ENCODE data around the gene SESTD1.

The SESTD1 gene

GRCh38 chr2:179195141-179195540, 69.5 kb downstream of the SESTD1 start:
- TF ChIP-seq, protein P1, sequence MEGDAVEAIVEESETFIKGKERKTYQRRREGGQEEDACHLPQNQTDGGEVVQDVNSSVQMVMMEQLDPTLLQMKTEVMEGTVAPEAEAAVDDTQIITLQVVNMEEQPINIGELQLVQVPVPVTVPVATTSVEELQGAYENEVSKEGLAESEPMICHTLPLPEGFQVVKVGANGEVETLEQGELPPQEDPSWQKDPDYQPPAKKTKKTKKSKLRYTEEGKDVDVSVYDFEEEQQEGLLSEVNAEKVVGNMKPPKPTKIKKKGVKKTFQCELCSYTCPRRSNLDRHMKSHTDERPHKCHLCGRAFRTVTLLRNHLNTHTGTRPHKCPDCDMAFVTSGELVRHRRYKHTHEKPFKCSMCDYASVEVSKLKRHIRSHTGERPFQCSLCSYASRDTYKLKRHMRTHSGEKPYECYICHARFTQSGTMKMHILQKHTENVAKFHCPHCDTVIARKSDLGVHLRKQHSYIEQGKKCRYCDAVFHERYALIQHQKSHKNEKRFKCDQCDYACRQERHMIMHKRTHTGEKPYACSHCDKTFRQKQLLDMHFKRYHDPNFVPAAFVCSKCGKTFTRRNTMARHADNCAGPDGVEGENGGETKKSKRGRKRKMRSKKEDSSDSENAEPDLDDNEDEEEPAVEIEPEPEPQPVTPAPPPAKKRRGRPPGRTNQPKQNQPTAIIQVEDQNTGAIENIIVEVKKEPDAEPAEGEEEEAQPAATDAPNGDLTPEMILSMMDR (IDR thresholded peaks at IDR 0.05; ENCODE audit: low read depth, low read length): no peak
- Histone ChIP-seq H3K9me3 (ENCODE audit: severe bottlenecking) (no peaks in the 10 kb centered on the region), H3K27ac (no peak overlapping the region), H3K27me3 (ENCODE audit: insufficient read depth, low read depth, severe bottlenecking) (no peaks in the 10 kb centered on the region), H3K36me3 (no peaks in the 10 kb centered on the region), H3K4me3 (ENCODE audit: low read depth, low read length) (no peak overlapping the region)
- DNase-seq: no peak

- no peaks in the 10 kb centered on the region for H3K36me3 ChIP-seq
- no peaks in the 10 kb centered on the region for H3K9me3 ChIP-seq (ENCODE audit: severe bottlenecking)
- no peak for DNase-seq
- no peak overlapping the region for H3K4me3 ChIP-seq (ENCODE audit: low read depth, low read length)
- no peaks in the 10 kb centered on the region for H3K27me3 ChIP-seq (ENCODE audit: insufficient read depth, low read depth, severe bottlenecking)
- TF ChIP-seq, protein P1 (IDR thresholded peaks at IDR 0.05; ENCODE audit: low read depth, low read length): no peak
- no peak overlapping the region for H3K27ac ChIP-seq
Measured at GRCh38 chr2:179193759-179194394, 70.8 kb downstream of the SESTD1 start.

DNA sequence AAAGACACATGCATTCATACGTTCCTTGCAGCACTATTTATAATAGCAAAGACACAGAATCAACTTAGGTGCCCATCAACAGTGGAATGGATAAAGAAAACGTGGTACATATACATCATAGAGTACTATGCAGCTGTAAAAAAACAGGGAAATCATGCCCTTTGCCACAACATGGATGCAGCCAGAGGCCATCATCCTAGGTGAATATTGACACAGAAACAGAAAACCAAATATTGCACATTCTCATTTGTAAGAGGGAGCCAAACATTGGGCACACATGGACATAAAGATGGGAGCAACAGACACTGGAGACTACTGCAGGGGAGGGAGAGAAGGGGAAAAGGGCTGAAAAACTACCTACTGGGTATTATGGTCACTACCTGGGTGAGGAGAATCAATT, 73.5 kb downstream of the SESTD1 start:
- H3K9me3 ChIP-seq (ENCODE audit: severe bottlenecking): no peaks in the 10 kb centered on the region
- no peaks in the 10 kb centered on the region for H3K27me3 ChIP-seq (ENCODE audit: insufficient read depth, low read depth, severe bottlenecking)
- TF ChIP-seq, protein P1 (IDR thresholded peaks at IDR 0.05; ENCODE audit: low read depth, low read length): no peak
- DNase-seq: no peak
- H3K36me3 ChIP-seq: no peaks in the 10 kb centered on the region
- no peak overlapping the region for H3K4me3 ChIP-seq (ENCODE audit: low read depth, low read length)
- no peak overlapping the region for H3K27ac ChIP-seq

DNA sequence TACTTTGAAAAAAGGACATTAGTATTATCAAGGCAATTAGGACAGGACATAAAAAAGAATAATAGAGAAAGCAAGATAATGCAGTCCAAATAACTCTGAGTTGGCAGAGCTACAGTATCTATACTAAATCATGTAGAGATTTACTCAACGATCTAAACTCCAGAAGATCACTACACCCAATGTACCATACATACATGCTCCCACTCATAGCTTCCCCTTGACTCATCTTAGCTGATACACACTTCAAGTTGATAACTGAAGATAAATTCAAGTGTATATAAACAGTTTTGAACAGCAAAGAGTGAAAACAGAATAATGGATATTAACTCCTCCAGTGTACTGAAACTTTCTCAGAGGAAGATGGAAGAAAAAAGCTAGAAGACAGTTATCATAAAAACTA, 78.5 kb downstream of the SESTD1 start:
- Histone ChIP-seq H3K36me3 (no peaks in the 10 kb centered on the region), H3K4me3 (ENCODE audit: low read depth, low read length) (no peak overlapping the region), H3K9me3 (ENCODE audit: severe bottlenecking) (no peaks in the 10 kb centered on the region), H3K27me3 (ENCODE audit: insufficient read depth, low read depth, severe bottlenecking) (no peaks in the 10 kb centered on the region), H3K27ac (no peak overlapping the region)
- TF ChIP-seq, protein P1 (IDR thresholded peaks at IDR 0.05; ENCODE audit: low read depth, low read length): no peak
- DNase-seq: no peak

DNA sequence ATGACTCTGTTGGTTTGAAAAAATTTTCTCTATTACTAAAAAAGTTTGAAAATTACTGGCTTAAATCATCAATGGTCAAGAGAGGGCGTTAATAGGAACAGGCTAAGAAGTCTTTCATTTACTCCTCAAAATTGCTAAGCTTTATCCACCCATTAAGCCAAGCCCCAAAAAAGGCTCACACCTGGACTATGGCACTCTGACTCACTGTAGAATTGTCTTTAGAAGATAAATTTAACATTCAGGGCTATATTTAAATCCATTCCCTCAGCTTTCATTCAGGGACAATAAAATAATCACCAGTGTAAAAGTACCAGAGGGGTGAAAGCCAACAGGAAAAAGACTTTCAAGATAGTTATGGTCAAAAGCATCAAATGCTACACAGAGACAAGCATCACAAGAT, 80.0 kb downstream of the SESTD1 start:
- no peaks in the 10 kb centered on the region for H3K9me3 ChIP-seq (ENCODE audit: severe bottlenecking)
- TF ChIP-seq, protein P1 (IDR thresholded peaks at IDR 0.05; ENCODE audit: low read depth, low read length): no peak

GRCh38 chr2:179181002-179181401, 83.6 kb downstream of the SESTD1 start:
- TF ChIP-seq, protein P1 (IDR thresholded peaks at IDR 0.05; ENCODE audit: low read depth, low read length): no peak
- no peak for DNase-seq
- Histone ChIP-seq H3K27me3 (ENCODE audit: insufficient read depth, low read depth, severe bottlenecking) (no peaks in the 10 kb centered on the region), H3K4me3 (ENCODE audit: low read depth, low read length) (no peak overlapping the region), H3K27ac (no peak overlapping the region), H3K36me3 (peaks cover 3% of the 10 kb centered on the region), H3K9me3 (ENCODE audit: severe bottlenecking) (no peaks in the 10 kb centered on the region)

More for the DNA sequence above, 80.0 kb downstream of the SESTD1 start:
- DNase-seq: no peak
- no peak overlapping the region for H3K4me3 ChIP-seq (ENCODE audit: low read depth, low read length)
- H3K36me3 ChIP-seq: peaks cover 3% of the 10 kb centered on the region
- no peaks in the 10 kb centered on the region for H3K27me3 ChIP-seq (ENCODE audit: insufficient read depth, low read depth, severe bottlenecking)
- no peak overlapping the region for H3K27ac ChIP-seq

Data from WERI-Rb-1 (cell line).